Activated CD4-positive, alpha-beta T cell treated with anti-CD3 and anti-CD28 coated beads, Interleukin-2, amount 10 ng/mL, durations not matched to agents 7 days and 5 days (primary cell): ENCODE measurements around the gene AMIGO3. TPM values are rescaled to one million over a fixed set of nuclear protein-coding genes. Genes with fewer than 3 reads are reported as not detected.
"Not testable (repeated sequence)": the region's sequence is repeated elsewhere in the genome, so short reads cannot be mapped to it uniquely, and the experiment has no call there.

Experiments used
- CTCF ChIA-PET: fragments of 350-600 bp; sonication (Branson Sonifier 250); formaldehyde crosslinking; loops from one replicate; lab custom pipeline; 2021; ENCODE audit warnings: antibody characterized with exemption; lab: Charles Lee
- POLR2A ChIA-PET: fragments of 350-600 bp; sonication (Branson Sonifier 250); formaldehyde crosslinking; loops from one replicate; lab custom pipeline; 2021; ENCODE audit warnings: antibody characterized with exemption; lab: Charles Lee
- DNase-seq: peaks from one replicate; pipeline ENCODE4 v3.0.0-alpha.2; 2020
- H3K27ac Mint-ChIP-seq: one replicate; pipeline ENCODE4 v1.8.0; 2021; ENCODE audit warnings: mild to moderate bottlenecking, moderate library complexity, mixed read lengths
- H3K27me3 Mint-ChIP-seq: one replicate; pipeline ENCODE4 v1.8.0; 2021; ENCODE audit warnings: mixed read lengths
- H3K36me3 Mint-ChIP-seq: one replicate; pipeline ENCODE4 v1.8.0; 2021; ENCODE audit warnings: low read depth, mixed read lengths
- H3K4me1 Mint-ChIP-seq: one replicate; pipeline ENCODE4 v1.8.0; 2021; ENCODE audit warnings: mixed read lengths
- H3K4me3 Mint-ChIP-seq: one replicate; pipeline ENCODE4 v1.8.0; 2021; ENCODE audit warnings: mild to moderate bottlenecking, moderate library complexity, mixed read lengths
- H3K9me3 Mint-ChIP-seq: one replicate; pipeline ENCODE4 v1.8.0; 2021; ENCODE audit warnings: mixed read lengths
- total RNA-seq, 2 experiments: library from RNA; stranded (reverse); gene quantifications; one replicate each; pipeline ENCODE4 v1.2.3, GENCODE V29; 2021

AMIGO3 gene
- total RNA-seq, 2 experiments from 2014 or later, result 0.30 TPM; not detected in 1

DNA sequence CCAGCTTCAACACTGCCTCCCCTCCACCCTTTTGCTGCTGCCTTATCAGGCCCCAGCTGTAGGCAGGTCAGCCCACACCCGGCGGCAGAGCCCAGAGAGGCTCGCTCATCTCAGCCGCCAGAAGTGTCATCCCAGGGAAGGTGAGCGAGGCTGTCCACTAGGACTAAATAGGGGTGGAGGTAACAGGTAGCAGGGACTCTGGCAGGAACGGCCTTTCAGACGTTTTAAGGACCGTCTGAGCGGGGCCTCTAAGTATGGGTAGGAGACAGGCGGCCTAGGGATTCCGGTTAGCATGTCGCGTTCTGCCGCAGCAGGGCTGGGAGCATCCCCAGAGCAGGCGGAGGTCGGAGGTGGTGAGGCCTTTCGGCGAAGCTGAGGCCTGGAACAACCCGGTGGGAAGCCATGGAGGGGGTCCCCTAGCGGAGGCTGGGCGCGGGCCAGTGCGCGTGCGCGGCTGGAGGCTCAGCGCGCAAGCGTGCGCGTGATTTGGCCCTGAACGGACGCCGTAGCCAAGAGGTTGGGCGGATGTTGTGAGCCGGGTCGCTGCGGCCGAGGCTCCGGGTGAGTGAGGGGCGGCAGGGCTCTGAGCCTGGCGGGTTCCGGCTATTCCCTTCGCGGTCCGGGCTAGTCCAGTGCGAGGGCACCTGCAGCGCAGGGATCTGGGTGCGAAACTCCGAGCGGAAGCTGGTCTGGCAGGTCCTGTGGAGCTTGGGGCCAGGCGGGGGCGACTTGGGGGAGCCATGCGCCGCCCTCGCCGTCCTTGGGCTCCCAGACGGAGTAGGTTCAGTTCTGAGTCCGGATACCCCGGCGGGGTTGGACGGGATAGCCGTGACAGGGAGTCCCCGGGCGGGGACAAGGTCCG, 30.2 kb downstream of the AMIGO3 start, which contains the start of the genes MST1 and RNF123:
MST1 (minus strand) TSS at position 429 of the 862 bp plus-strand sequence. CDS start 783 bp downstream, outside the sequence.
RNF123 (plus strand) TSS at position 512 of the 862 bp plus-strand sequence. CDS start 1,609 bp downstream, outside the sequence.
- ChIA-PET POLR2A (no interaction called here), CTCF (interaction anchor here (1.1 to 1.4 kb wide), 2 partner anchors 9 to 149 kb away, joined by 3 to 5 read pairs; no protein-coding TSS in a partner anchor)
- Mint-ChIP-seq H3K27ac (peak within 1 kb of the TSS; percentile 92), H3K4me3 (peak within 1 kb of the TSS; percentile 97), H3K36me3 (no peaks in the 10 kb centered on the region), H3K27me3 (peaks cover 10% of the 10 kb centered on the region), H3K9me3 (no peaks in the 10 kb centered on the region), H3K4me1 (peaks cover 38% of the 10 kb centered on the region)
- DNase-seq, result peak; percentile 92

DNA sequence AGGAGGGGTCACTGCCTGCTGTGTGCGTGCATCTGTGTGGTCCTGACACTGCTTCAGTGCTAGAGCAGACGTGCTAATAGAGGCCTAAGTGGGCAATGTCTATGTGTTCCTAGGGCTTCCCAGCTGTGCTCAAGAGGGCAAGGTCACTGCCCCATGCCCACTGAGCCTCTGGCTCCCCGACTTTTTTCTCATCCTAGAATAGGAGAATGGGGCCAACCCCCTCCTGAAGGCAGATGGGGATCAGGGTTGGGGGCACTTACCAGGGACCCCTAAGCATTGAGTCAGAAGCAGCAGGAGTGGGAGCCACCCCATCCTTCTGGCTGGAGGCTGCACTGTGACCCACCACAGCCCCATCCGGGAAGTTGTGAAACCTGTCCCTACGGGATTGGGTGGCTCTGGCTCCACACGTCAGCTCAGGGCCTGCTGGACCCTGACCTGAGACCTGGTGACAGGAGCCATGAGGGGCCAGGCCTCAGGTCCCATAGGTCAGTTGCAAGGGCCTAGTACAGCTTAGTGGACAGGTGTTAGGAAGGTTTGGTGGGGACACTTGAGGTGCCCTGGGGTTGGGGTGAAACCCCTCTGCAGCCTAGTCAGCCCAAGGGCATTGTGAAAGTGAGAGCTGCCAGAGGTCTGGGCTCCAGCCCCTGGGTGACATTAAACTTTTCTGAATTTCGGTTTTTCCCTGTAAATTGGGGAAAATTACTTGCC, 31.0 kb downstream of the AMIGO3 start:
- peak overlapping the region; percentile 97 for H3K4me3 Mint-ChIP-seq
- DNase-seq, H3K9me3 Mint-ChIP-seq, H3K27me3 Mint-ChIP-seq, H3K36me3 Mint-ChIP-seq, POLR2A ChIA-PET: not testable (repeated sequence)
- H3K4me1 Mint-ChIP-seq, result peaks cover 38% of the 10 kb centered on the region
- H3K27ac Mint-ChIP-seq, result peak overlapping the region; percentile 92
- CTCF ChIA-PET, result interaction anchor here (1.1 to 1.4 kb wide), 2 partner anchors 8 to 149 kb away, joined by 3 to 5 read pairs; no protein-coding TSS in a partner anchor

DNA sequence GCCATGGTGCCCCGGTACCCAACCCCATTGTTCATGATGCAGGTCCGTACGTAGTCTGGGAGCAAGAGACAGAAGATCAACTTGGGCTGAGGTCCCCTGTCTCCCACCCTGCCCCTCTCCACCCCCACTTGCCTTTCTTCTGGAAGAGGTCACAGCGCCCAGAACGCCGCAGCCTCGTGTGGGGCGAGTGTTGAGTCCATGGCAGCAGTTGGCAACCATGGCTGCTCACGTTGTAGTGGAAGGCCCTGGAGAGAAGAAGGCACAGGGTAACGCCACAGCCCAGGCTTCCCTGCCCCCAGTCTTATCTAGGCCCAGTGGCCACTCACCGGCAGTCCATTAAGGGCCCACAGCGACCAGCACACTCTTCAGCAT, 32.1 kb downstream of the AMIGO3 start:
- DNase-seq, H3K9me3 Mint-ChIP-seq, CTCF ChIA-PET, H3K27ac Mint-ChIP-seq, POLR2A ChIA-PET, H3K27me3 Mint-ChIP-seq, H3K36me3 Mint-ChIP-seq, H3K4me3 Mint-ChIP-seq: not testable (repeated sequence)
- H3K4me1 Mint-ChIP-seq, result peaks cover 37% of the 10 kb centered on the region

DNA sequence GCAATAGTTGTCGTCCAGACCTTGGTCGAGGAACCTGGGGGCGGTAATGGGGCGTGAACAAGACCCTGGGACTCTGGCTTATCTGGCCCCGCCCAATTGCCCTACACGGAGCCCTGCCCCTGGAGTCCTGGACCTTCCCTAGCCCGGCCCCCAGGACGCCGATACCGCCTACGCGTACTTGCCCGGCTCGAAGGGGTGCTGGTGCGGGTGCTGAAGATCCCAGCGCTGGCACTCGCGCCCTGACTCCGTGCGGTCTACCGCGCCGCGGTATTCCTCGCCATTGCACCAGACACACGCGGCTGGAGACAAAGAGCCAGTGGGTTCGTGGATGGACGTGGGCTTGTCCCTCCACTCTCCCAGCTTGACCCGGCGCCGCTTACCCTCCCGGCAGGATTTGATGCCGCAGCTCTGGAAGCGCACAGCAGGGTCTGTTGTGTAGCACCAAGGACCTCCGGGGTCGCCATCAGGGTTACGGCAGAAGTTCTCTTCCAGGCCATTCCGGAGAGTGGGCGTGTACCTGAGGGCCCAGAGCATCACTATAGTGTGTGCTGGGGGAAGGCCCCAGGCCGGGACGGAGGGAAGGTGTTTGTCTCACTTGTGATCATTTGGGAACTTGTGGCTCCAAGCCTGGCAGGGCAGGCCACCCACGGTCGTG, 32.6 kb downstream of the AMIGO3 start:
- CTCF ChIA-PET, H3K27me3 Mint-ChIP-seq, H3K9me3 Mint-ChIP-seq, H3K27ac Mint-ChIP-seq, H3K36me3 Mint-ChIP-seq, H3K4me3 Mint-ChIP-seq, POLR2A ChIA-PET: not testable (repeated sequence)
- peak; percentile 25 for DNase-seq
- peaks cover 36% of the 10 kb centered on the region for H3K4me1 Mint-ChIP-seq

DNA sequence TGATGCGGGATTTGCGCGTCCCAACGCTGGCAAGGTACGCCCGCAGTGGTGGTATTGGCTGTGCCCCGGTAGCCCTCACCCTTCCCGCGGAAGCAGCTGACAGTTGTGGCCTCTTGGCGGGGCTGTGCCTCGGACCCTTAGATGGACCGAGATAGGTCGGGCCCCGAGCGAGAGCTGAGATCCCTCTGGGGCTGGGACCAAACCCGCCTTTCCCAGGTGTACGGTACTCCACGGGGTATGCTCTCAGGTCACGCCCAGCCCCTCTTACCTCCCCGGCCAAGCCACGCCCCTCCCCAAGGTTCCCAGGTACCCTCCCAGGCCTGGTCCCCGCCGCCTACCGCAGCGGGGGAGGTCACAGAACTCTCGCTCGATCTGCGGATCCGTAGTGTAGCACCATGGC, 33.1 kb downstream of the AMIGO3 start:
- H3K9me3 Mint-ChIP-seq, H3K27me3 Mint-ChIP-seq, H3K36me3 Mint-ChIP-seq, CTCF ChIA-PET, DNase-seq, H3K4me3 Mint-ChIP-seq, POLR2A ChIA-PET, H3K27ac Mint-ChIP-seq: not testable (repeated sequence)
- H3K4me1 Mint-ChIP-seq, result peaks cover 33% of the 10 kb centered on the region

DNA sequence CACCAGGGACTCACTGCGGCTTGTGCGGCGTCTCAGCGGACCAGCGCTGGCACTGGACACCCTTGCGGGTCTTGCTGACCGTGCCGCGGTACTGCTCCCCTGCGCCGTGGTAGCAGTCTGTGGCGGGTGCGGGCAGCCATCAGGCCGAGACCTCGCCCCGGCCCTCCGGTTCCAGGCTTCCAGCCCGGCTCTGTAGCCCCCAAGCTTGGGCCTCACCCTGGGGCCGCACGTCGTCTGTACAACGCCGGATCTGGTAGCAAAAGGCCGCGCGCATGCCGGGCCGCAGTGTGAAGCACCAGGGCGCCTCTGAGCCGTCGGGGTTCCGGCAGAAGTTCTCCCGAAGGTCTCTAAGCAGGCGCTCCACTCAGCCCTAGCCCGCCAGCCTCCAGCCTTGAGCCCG, 33.6 kb downstream of the AMIGO3 start:
- H3K36me3 Mint-ChIP-seq, H3K27ac Mint-ChIP-seq, H3K9me3 Mint-ChIP-seq, H3K4me3 Mint-ChIP-seq, POLR2A ChIA-PET, CTCF ChIA-PET, H3K27me3 Mint-ChIP-seq, DNase-seq: not testable (repeated sequence)
- H3K4me1 Mint-ChIP-seq, result peaks cover 28% of the 10 kb centered on the region

DNA sequence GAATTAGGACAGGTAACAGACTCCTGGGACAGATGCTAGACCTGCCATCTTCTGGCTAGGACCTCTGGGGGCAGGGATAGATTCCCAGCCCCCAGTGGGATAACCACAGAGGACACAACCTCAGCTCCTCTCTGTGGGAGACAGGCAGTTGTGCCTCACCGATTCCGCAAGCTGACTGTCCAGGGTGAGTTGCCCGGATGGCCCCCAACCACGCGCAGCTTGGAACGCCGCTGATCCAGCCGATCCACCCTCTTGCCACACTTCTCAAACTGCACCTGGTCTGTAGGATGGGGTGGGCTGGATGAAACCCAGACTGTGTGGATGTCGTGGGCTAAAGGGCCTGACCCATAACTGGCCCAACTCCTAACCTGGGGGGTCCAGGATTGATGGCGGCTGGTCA, 34.4 kb downstream of the AMIGO3 start:
- POLR2A ChIA-PET, H3K27me3 Mint-ChIP-seq, H3K4me3 Mint-ChIP-seq, DNase-seq, H3K9me3 Mint-ChIP-seq, CTCF ChIA-PET, H3K36me3 Mint-ChIP-seq, H3K27ac Mint-ChIP-seq: not testable (repeated sequence)
- peaks cover 21% of the 10 kb centered on the region for H3K4me1 Mint-ChIP-seq

DNA sequence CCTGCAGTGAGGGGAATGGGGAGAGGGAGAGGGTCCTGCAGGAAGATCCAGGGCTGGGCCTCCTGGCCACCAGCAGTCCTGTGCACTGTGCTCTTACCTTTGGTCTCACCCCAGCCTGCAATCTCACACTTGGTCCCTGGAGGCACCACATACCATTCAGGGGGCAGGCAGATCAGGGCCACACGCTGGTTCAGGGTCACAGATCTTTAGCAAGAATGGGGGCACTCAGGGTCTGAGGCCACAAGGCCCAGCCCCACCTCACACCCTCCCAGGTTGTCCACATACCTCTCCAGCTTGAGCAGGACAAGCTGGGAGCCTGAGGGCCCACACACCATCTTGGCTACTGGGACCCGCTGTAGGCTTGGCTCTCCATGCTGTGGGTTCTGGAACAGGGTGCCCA, 35.0 kb downstream of the AMIGO3 start:
- POLR2A ChIA-PET, H3K27me3 Mint-ChIP-seq, DNase-seq, H3K4me3 Mint-ChIP-seq, H3K9me3 Mint-ChIP-seq, CTCF ChIA-PET, H3K27ac Mint-ChIP-seq: not testable (repeated sequence)
- Mint-ChIP-seq H3K36me3 (peaks cover 12% of the 10 kb centered on the region), H3K4me1 (peaks cover 14% of the 10 kb centered on the region)

DNA sequence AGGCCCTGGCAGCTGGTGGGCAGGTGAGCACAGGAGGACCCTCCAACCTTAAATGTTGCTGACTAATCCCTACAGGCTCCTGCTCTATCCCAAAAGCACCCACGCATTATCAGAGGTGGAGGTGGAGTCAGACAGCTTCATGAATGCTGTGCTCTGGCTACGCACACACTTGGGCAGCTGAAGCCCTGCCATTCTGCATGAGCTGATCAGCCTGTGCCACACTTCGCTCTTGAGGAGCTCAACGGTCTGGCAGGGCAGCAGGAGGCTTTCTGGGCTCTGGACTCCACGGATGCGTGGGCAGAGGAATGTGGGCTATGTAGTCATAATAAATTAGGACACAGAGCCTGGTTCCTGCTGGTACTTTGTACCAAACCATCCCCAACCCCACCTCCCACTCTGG, 36.3 kb downstream of the AMIGO3 start:
- no peak for DNase-seq
- no peaks in the 10 kb centered on the region for H3K9me3 Mint-ChIP-seq
- H3K27ac Mint-ChIP-seq, result no peak overlapping the region
- peaks cover 13% of the 10 kb centered on the region for H3K36me3 Mint-ChIP-seq
- peaks cover 10% of the 10 kb centered on the region for H3K27me3 Mint-ChIP-seq
- POLR2A ChIA-PET, result no interaction called here
- H3K4me3 Mint-ChIP-seq, result no peak overlapping the region
- peaks cover 7% of the 10 kb centered on the region for H3K4me1 Mint-ChIP-seq
- CTCF ChIA-PET, result interaction anchor here (1.3 to 1.5 kb wide), 2 partner anchors 36 to 143 kb away, joined by 3 to 6 read pairs; partner anchors contain the start of gene AMIGO3

DNA sequence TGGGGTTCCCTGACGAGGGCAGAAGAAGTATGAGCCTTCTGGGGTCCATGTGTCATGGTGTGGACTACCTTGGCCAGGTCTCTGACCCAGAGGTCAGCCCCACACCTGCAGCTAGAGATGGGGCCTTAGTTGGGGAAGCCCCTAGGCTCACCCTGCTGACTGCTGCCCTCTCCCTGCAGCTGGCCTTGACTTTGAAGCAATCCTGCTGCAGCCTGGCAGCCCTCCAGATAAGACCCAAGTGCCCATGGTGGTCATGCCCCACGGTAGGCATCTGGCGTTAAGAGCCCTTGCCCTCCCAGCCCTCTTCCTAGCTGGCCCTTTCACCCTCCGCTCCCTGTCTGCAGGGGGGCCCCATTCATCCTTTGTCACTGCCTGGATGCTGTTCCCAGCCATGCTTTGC, 37.9 kb downstream of the AMIGO3 start:
- Mint-ChIP-seq H3K4me1 (peaks cover 6% of the 10 kb centered on the region), H3K27ac (no peak overlapping the region), H3K36me3 (peaks cover 19% of the 10 kb centered on the region), H3K27me3 (peaks cover 5% of the 10 kb centered on the region), H3K4me3 (no peak overlapping the region), H3K9me3 (no peaks in the 10 kb centered on the region)
- POLR2A ChIA-PET, result no interaction called here
- CTCF ChIA-PET, result no interaction called here
- DNase-seq, result no peak

DNA sequence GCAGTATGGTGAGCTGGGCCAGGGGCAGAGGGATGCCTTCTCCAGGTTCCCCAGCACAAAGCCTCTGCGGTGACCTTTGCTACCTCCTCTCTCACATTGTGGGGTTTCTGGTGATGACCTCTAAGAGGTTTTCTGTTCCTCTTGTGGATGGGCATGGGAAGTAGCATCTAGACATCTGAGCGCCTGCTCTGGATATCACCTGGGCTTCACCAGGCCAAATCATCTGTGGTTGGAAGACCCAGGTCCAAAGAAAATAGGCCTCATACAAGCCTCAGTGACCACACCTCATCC, 38.3 kb downstream of the AMIGO3 start:
- Mint-ChIP-seq H3K4me3 (no peak overlapping the region), H3K9me3 (no peaks in the 10 kb centered on the region), H3K36me3 (peaks cover 20% of the 10 kb centered on the region), H3K4me1 (peaks cover 6% of the 10 kb centered on the region), H3K27me3 (peaks cover 3% of the 10 kb centered on the region), H3K27ac (no peak overlapping the region)
- no peak for DNase-seq
- POLR2A ChIA-PET, result no interaction called here
- CTCF ChIA-PET, result no interaction called here

DNA sequence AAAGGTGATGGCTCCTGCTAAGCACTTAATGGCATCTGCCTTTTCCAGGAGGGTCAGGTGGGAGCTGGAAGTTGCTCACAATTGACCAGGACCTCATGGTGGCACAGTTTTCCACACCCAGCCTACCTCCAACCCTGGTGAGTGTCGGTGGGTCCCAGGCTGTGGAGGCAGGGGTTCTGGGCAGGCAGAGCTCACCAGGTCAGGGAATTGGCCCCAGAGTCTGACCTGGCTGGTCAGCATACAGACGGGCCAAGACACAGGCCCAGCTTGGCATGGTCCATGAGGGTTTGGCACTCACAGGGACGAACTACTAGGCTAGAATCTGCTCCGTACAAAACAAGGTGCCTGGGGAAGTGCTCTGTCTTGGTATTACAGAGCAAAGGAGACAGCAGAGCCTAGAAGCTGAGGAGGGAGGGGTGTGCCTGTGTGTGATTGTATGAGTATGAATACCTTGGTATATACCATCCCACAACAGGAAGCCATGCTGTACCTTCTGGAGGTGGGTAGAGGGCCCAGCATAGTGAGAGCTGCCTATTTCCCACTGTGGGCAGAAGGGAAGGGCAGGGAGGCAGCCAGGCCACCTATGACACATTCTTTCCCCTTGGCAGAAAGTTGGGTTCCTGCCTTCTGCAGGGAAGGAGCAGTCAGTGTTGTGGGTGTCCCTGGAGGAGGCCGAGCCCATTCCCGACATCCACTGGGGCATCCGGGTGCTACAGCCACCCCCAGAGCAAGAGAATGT, 38.8 kb downstream of the AMIGO3 start:
- Mint-ChIP-seq H3K27me3 (peaks cover 3% of the 10 kb centered on the region), H3K27ac (no peak overlapping the region), H3K4me1 (peaks cover 9% of the 10 kb centered on the region), H3K4me3 (no peak overlapping the region), H3K36me3 (peaks cover 24% of the 10 kb centered on the region), H3K9me3 (no peaks in the 10 kb centered on the region)
- POLR2A ChIA-PET, result no interaction called here
- CTCF ChIA-PET, result interaction anchor here (1.5 kb wide), 1 partner anchor 8 kb away, joined by 3 read pairs; the partner anchor contains the start of gene MST1
- DNase-seq, result no peak
